ENCODE results near the gene AARS2. TPM values are rescaled to one million over a fixed set of nuclear protein-coding genes. Genes with fewer than 3 reads are reported as not detected.

Gene AARS2
- total and polyA plus RNA-seq, 4 experiments from 2014 or later: 4.2 to 25.6 (median 16.9) TPM

- no peaks in the 10 kb centered on the region for H3K9me3 ChIP-seq (ENCODE audit: control insufficient read depth in 1 of 2, low read length in 2 of 2)
- intact Hi-C loops (cut with micrococcal nuclease): no loop called here
- DNase-seq: no peak
- Mint-ChIP-seq H3K36me3 (peaks cover 0 to 9% of the 10 kb centered on the region in 2 donors), H3K4me1 (peaks cover 0 to 13% (median 0%) of the 10 kb centered on the region in 4 donors), H3K9me3 (no peaks in the 10 kb centered on the region), H3K27ac (no peak overlapping the region), H3K27me3 (peaks cover 33 to 53% of the 10 kb centered on the region in 2 donors), H3K4me3 (no peak overlapping the region)
- H3K27ac ChIP-seq (ENCODE audit: low read depth, low read length): no peak overlapping the region
- CTCF ChIA-PET (ENCODE audit: partially characterized antibody): interaction anchor here (1.3 kb wide), 2 partner anchors 10 to 27 kb away, joined by 4 to 5 read pairs; no protein-coding TSS in a partner anchor
- H3K4me1 ChIP-seq (ENCODE audit: insufficient read depth, low read length): no peaks in the 10 kb centered on the region
- H3K4me3 ChIP-seq (ENCODE audit: low read length in 2 of 2): no peak overlapping the region
- POLR2A ChIA-PET (ENCODE audit: partially characterized antibody): no interaction called here
- H3K36me3 ChIP-seq (ENCODE audit: insufficient read depth, low read length): no peaks in the 10 kb centered on the region
- H3K27me3 ChIP-seq (ENCODE audit: insufficient read depth, low read length): peaks cover 14% of the 10 kb centered on the region
Measured at GRCh38 chr6:44278315-44278714, 34.8 kb downstream of the AARS2 start.

GRCh38 chr6:44277763-44278162, 35.4 kb downstream of the AARS2 start:
- Mint-ChIP-seq H3K36me3 (peaks cover 0 to 9% of the 10 kb centered on the region in 2 donors), H3K9me3 (peaks cover 0 to under 1% (median 0%) of the 10 kb centered on the region in 8 donors), H3K4me1 (peaks cover 0 to 13% (median 0%) of the 10 kb centered on the region in 4 donors), H3K27me3 (peaks cover 36 to 56% of the 10 kb centered on the region in 2 donors), H3K4me3 (peak overlapping the region in 1 of 8 donors; percentile 49), H3K27ac (no peak overlapping the region)
- no peaks in the 10 kb centered on the region for H3K36me3 ChIP-seq (ENCODE audit: insufficient read depth, low read length)
- H3K27me3 ChIP-seq (ENCODE audit: insufficient read depth, low read length): peaks cover 16% of the 10 kb centered on the region
- CTCF ChIA-PET (ENCODE audit: partially characterized antibody): interaction anchor here (1.3 kb wide), 2 partner anchors 10 to 27 kb away, joined by 4 to 5 read pairs; no protein-coding TSS in a partner anchor
- no peak for DNase-seq
- intact Hi-C loops (cut with micrococcal nuclease): no loop called here
- H3K4me3 ChIP-seq (ENCODE audit: low read length in 2 of 2): no peak overlapping the region
- POLR2A ChIA-PET (ENCODE audit: partially characterized antibody): no interaction called here
- no peaks in the 10 kb centered on the region for H3K4me1 ChIP-seq (ENCODE audit: insufficient read depth, low read length)
- no peaks in the 10 kb centered on the region for H3K9me3 ChIP-seq (ENCODE audit: control insufficient read depth in 1 of 2, low read length in 2 of 2)
- H3K27ac ChIP-seq (ENCODE audit: low read depth, low read length): no peak overlapping the region

DNA sequence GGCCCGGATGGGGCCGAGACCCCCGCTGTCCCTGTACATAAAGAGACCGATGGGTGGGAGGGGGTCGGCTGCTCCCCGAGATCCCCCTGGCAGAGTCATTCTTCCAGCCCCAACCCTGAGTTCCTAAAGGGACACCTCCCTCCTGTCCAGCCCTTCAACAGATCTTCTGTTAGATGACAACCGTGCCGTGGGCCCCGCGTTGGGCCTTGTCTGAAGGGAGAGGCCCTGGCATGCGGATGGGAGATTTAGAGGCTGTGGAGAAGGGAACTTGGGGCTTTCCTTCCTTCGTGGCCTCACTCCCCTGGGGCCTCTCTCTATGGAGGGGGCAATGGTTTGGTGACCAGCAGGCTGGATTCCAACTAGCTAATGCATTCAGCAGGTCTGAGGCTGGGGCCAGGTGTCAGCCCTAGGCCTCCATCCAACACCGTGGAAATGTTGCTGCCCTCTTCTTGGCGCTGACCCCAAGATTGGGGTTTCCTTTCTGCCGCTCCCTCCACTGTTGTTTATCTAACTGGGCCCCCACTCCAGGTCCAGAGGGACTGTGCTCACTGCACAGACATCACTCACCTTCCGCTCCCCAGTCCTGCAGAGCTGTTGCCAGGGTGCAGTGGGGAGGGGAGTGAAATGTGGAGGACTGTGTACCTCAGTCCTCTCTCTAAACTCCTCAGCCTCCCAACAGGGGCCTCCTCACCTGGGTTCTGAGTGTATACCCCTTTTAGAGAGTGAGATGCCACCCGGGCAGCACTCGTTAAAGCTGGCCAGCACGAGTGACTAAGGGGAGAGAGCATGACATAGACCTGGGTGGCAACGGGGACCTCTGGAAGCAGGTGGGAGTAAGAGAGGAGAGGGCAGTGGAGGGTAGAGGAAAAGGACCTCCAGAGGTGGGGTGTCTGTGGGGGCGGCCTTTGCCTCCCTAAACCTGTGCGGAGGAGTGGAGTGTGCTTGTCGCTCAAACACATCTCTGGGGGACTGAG, 36.2 kb downstream of the AARS2 start:
- H3K36me3 Mint-ChIP-seq: peaks cover 0 to 9% of the 10 kb centered on the region in 2 donors
- no peaks in the 10 kb centered on the region for H3K9me3 ChIP-seq (ENCODE audit: control insufficient read depth in 1 of 2, low read length in 2 of 2)
- no peak for DNase-seq
- H3K9me3 Mint-ChIP-seq: peaks cover 0 to 2% (median 0%) of the 10 kb centered on the region in 8 donors
- POLR2A ChIA-PET (ENCODE audit: partially characterized antibody): no interaction called here
- intact Hi-C loops (cut with micrococcal nuclease): no loop called here
- no peaks in the 10 kb centered on the region for H3K4me1 ChIP-seq (ENCODE audit: insufficient read depth, low read length)
- peaks cover 37 to 55% of the 10 kb centered on the region in 2 donors for H3K27me3 Mint-ChIP-seq
- H3K4me1 Mint-ChIP-seq: peaks cover 0 to 13% (median 0%) of the 10 kb centered on the region in 4 donors
- no peak overlapping the region for H3K4me3 ChIP-seq (ENCODE audit: low read length in 2 of 2)
- no peak overlapping the region for H3K27ac ChIP-seq (ENCODE audit: low read depth, low read length)
- H3K4me3 Mint-ChIP-seq: peak overlapping the region in 5 of 8 donors; percentile 25 to 73 (median 39)
- peaks cover 25% of the 10 kb centered on the region for H3K27me3 ChIP-seq (ENCODE audit: insufficient read depth, low read length)
- no peaks in the 10 kb centered on the region for H3K36me3 ChIP-seq (ENCODE audit: insufficient read depth, low read length)
- CTCF ChIA-PET (ENCODE audit: partially characterized antibody): interaction anchor here (1.3 kb wide), 1 partner anchor 28 kb away, joined by 5 read pairs; no protein-coding TSS in a partner anchor
- no peak overlapping the region for H3K27ac Mint-ChIP-seq

- H3K9me3 ChIP-seq (ENCODE audit: control insufficient read depth in 1 of 2, low read length in 2 of 2): no peaks in the 10 kb centered on the region
- intact Hi-C loops (cut with micrococcal nuclease): no loop called here
- H3K27ac ChIP-seq (ENCODE audit: low read depth, low read length): no peak overlapping the region
- ChIA-PET POLR2A (ENCODE audit: partially characterized antibody) (no interaction called here), CTCF (ENCODE audit: partially characterized antibody) (no interaction called here)
- Mint-ChIP-seq H3K27ac (no peak overlapping the region), H3K4me1 (peaks cover 0 to 13% (median 2%) of the 10 kb centered on the region in 4 donors), H3K4me3 (peak overlapping the region in 1 of 8 donors; percentile 34), H3K36me3 (peaks cover 0 to 9% of the 10 kb centered on the region in 2 donors), H3K9me3 (peaks cover 0 to 2% (median 0%) of the 10 kb centered on the region in 8 donors), H3K27me3 (peaks cover 42 to 62% of the 10 kb centered on the region in 2 donors)
- peaks cover 34% of the 10 kb centered on the region for H3K27me3 ChIP-seq (ENCODE audit: insufficient read depth, low read length)
- no peaks in the 10 kb centered on the region for H3K36me3 ChIP-seq (ENCODE audit: insufficient read depth, low read length)
- peak overlapping the region in 1 of 2 donors; percentile 5 for H3K4me3 ChIP-seq (ENCODE audit: low read length in 2 of 2)
- H3K4me1 ChIP-seq (ENCODE audit: insufficient read depth, low read length): peaks cover 7% of the 10 kb centered on the region
- DNase-seq: no peak
Measured at GRCh38 chr6:44275749-44276648, 37.1 kb downstream of the AARS2 start.

GRCh38 chr6:44275271-44275748, 37.8 kb downstream of the AARS2 start:
- Histone ChIP-seq H3K4me3 (ENCODE audit: low read length in 2 of 2) (peak overlapping the region in 1 of 2 donors; percentile 5), H3K4me1 (ENCODE audit: insufficient read depth, low read length) (peaks cover 7% of the 10 kb centered on the region), H3K27ac (ENCODE audit: low read depth, low read length) (no peak overlapping the region), H3K36me3 (ENCODE audit: insufficient read depth, low read length) (no peaks in the 10 kb centered on the region), H3K9me3 (ENCODE audit: control insufficient read depth in 1 of 2, low read length in 2 of 2) (no peaks in the 10 kb centered on the region), H3K27me3 (ENCODE audit: insufficient read depth, low read length) (peaks cover 36% of the 10 kb centered on the region)
- H3K4me1 Mint-ChIP-seq: peaks cover 0 to 13% (median 3%) of the 10 kb centered on the region in 4 donors
- peaks cover 0 to 9% of the 10 kb centered on the region in 2 donors for H3K36me3 Mint-ChIP-seq
- DNase-seq: no peak
- POLR2A ChIA-PET (ENCODE audit: partially characterized antibody): no interaction called here
- peaks cover 0 to 2% (median 0%) of the 10 kb centered on the region in 8 donors for H3K9me3 Mint-ChIP-seq
- H3K27me3 Mint-ChIP-seq: peaks cover 43 to 60% of the 10 kb centered on the region in 2 donors
- no peak overlapping the region for H3K27ac Mint-ChIP-seq
- no peak overlapping the region for H3K4me3 Mint-ChIP-seq
- CTCF ChIA-PET (ENCODE audit: partially characterized antibody): no interaction called here
- intact Hi-C loops (cut with micrococcal nuclease): no loop called here

- Mint-ChIP-seq H3K27ac (peak overlapping the region in 1 of 7 donors; percentile 37), H3K4me3 (peak overlapping the region in 1 of 8 donors; percentile 4), H3K27me3 (peaks cover 45 to 65% of the 10 kb centered on the region in 2 donors), H3K9me3 (peaks cover 0 to 2% (median 0%) of the 10 kb centered on the region in 8 donors), H3K4me1 (peaks cover 0 to 19% (median 4%) of the 10 kb centered on the region in 4 donors), H3K36me3 (peaks cover 0 to 5% of the 10 kb centered on the region in 2 donors)
- H3K9me3 ChIP-seq (ENCODE audit: control insufficient read depth in 1 of 2, low read length in 2 of 2): no peaks in the 10 kb centered on the region
- H3K27me3 ChIP-seq (ENCODE audit: insufficient read depth, low read length): peaks cover 43% of the 10 kb centered on the region
- no peak overlapping the region for H3K27ac ChIP-seq (ENCODE audit: low read depth, low read length)
- H3K4me3 ChIP-seq (ENCODE audit: low read length in 2 of 2): no peak overlapping the region
- intact Hi-C loops (cut with micrococcal nuclease): no loop called here
- H3K36me3 ChIP-seq (ENCODE audit: insufficient read depth, low read length): no peaks in the 10 kb centered on the region
- ChIA-PET CTCF (ENCODE audit: partially characterized antibody) (no interaction called here), POLR2A (ENCODE audit: partially characterized antibody) (no interaction called here)
- no peak for DNase-seq
- peaks cover 7% of the 10 kb centered on the region for H3K4me1 ChIP-seq (ENCODE audit: insufficient read depth, low read length)
Measured at GRCh38 chr6:44273617-44274016, 39.5 kb downstream of the AARS2 start.
